ENCODE results near the gene FIGN.

The FIGN gene

DNA sequence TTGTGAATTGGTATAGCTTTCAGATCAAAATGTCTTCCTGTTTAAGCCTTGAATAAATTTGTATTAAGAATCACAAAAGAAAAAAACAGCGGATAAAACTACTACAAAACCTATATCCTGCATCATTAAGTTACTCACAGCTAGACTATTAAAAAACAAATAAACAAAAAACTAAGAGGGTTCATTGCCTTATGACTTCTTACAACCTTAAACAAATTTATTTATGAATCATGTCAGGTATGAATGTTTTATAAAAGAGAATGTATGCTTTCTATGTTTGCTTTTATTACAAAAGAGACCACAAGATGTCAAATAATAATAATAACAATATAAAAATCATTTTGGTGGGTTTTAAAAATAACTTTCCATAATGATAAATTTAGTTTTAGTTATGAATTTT lies 109.6 kb downstream of the FIGN start:
- in situ Hi-C loops (cut with HindIII; ENCODE audit: low sequenced_read_pairs): no loop called here

DNA sequence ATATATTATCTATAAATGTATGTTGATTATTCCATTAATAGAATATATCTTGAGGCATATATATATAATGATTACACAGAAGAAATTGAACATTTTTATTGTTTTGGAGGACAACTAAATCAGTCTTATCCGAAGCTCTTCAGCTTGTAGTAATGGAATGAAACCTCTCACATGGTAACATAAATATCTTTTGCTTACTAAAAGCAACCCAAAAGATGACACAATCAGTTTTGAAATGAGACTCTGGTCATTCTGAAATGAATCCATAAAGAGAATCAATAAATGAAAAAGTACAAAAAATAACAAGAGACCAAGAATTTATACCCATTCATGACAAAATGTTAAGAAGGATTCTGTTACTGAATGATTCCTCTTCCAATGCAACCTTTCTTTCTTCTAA lies 110.2 kb downstream of the FIGN start:
- in situ Hi-C loops (cut with HindIII; ENCODE audit: low sequenced_read_pairs): no loop called here

DNA sequence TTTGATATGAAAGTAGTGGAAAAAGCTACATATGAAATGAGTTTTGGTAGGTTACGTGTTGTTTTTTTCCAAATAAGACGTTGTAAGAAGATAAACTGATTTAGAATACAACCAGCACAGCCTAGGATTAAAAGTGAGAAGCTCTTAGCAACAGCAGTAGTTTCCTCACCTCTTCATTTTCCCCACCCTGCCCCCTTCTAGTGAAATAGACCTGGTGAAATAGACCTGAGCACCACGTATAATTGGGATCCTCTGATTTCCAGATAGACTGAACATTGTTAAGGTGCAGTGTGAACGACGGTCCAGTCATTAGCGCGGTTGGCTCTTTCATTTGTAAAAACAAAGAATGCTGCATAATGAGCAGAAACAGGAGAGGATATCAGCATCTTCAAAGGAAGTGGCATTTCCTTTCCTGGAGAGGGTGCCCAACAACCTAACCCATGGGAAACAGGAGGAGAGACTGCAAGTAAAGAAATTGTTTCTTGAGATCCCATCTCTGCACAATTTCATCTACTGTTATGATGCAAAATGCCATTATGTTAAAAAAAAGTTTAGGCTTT lies 114.3 kb downstream of the FIGN start:
- in situ Hi-C loops (cut with HindIII; ENCODE audit: low sequenced_read_pairs): no loop called here

DNA sequence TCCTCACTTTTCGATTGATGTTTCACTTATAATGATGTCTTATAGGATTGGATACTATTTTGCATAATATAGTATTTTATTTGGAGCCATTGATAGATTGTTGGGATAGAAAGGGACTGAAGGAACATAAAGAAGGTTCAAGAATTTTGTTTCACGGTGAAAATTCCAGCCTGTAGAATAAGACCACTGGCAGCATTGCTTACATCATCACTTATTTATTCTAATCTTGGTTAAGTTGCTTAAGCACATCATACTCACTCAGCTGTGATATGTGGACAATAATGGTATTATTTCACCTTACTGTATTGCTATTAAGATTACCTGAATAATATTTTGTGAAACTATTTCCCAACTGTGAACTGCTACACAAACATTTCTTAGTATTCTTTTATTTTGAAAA lies 118.3 kb downstream of the FIGN start:
- in situ Hi-C loops (cut with HindIII; ENCODE audit: low sequenced_read_pairs): no loop called here

DNA sequence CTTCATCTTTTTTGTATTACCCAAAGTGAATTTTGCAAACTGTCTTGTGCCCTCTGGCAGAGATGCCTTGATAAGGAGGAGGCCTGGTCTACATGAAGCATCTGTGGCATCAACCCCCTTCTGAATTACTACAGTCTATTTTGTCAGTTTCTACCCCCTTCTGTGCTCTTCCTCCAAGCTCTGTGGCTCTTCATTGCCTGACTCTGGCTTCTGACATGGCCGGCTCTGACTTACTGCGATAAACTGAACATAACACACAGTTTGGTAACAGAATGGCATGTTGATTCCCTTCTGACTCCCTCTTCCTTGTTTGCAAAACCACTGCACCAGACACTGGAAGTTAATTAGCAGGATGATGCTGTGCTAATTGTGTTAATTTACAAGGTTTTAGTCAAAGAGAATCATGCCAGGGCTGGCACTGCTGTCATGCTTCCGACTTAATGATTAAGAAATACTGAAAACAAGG lies 122.5 kb downstream of the FIGN start:
- in situ Hi-C loops (cut with HindIII; ENCODE audit: low sequenced_read_pairs): no loop called here

DNA sequence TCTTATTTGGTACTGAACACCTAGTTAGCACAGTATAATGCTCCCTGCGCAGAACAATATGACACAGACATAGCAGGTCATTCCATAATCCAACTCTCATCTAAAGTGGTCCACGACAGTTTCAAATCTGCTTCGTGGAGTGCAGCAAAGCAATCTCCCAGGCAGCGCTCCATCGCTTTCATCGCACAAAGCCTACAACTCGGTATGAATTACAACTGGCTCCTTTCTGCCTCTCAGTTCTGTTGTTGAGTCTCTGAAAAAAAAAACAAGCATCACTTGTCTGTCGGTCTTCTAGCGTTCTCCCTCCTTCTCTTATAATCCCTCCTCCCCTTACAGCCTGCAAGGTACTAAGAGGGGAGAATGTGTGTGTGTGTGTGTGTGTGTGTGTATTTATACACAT lies 123.5 kb downstream of the FIGN start:
- in situ Hi-C loops (cut with HindIII; ENCODE audit: low sequenced_read_pairs): no loop called here

DNA sequence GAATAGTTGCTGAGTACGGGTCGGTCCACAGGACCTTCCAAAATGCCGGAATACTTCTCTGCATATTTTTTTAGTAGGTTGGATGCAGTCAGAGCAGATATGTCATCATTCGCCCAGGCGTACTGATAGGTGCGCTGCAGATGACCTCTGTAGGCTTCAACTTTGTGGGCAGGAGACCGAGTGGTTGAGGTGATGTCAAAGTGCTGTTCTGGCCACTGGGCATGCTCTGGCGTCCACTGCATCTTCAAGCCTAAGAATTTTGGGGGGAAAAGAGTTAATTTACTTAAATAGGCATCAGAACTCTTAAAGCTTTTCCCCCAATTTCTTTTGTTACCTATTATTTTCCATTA lies 124.3 kb downstream of the FIGN start:
- in situ Hi-C loops (cut with HindIII; ENCODE audit: low sequenced_read_pairs): no loop called here

DNA sequence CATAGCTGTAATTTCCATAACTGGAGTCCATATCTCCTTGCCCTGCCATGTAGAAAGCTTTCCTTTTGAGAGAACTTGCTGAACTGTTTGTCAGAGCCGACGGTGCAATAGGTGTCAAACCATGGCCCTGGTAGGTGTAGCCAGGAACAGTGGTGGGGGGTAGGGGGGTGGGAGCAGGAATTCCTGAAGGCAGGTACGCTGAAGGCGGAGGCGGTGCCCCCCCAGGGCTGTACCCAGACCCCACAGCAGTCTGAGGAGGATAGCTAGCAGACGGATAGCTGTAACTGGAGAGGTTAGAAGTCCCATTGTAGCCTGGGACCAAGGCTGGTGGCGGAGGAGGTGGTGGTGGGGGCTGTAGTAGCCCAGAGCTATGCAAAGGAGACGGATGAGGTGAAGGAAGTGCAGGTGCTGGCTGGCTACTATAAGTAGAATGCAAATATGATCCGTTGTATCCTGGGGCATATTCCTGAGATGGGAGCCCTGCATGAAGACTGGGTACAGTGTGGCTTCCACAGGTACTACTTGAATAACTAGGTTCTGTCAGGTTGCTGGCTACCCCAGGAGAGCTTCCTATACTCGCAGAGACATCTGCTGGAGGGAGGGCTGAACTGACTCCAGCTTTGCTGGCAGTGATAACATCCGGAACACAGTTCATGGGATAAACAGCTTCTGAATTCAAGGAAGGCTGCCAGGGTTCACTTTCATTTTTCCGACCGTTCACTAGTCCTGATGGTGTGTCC lies 124.8 kb downstream of the FIGN start:
- in situ Hi-C loops (cut with HindIII; ENCODE audit: low sequenced_read_pairs): no loop called here

DNA sequence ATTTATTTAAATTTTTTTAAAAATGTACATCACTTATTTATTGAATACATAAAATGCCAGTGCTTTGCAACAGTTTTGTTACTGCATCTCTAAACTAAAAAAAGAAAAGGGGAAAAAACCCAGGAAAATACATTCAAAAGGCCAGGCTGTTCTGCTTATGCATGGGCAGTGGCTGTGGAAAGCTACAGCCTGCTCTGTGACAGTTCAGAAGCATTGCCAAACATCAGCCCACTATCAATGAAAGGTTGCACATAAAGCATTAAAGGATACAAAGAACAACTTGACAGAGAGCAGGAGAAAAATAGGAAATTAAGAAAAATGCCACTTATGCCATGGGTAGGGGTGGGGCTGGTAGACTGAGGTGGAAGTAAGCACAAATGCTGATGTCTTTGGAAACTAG lies 128.2 kb downstream of the FIGN start:
- in situ Hi-C loops (cut with HindIII; ENCODE audit: low sequenced_read_pairs): no loop called here

DNA sequence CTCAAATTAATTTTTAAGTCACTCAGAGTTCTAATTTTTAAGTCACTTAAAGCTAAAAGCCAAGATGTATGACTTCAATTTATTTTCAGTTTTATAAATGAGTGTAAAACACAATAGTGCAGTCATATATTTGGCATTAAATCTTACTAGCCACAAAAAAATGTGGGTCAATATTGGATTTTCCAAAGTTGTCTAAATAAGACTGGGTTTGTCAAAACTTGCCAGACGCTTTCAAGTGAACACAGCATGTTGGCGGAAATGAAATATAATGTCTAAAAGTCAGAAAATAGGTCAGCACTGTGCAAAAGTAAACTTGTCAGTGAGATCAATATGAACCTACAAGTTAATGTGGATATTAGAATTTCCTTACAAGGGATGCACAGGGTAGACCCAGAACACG lies 128.9 kb downstream of the FIGN start:
- in situ Hi-C loops (cut with HindIII; ENCODE audit: low sequenced_read_pairs): no loop called here

DNA sequence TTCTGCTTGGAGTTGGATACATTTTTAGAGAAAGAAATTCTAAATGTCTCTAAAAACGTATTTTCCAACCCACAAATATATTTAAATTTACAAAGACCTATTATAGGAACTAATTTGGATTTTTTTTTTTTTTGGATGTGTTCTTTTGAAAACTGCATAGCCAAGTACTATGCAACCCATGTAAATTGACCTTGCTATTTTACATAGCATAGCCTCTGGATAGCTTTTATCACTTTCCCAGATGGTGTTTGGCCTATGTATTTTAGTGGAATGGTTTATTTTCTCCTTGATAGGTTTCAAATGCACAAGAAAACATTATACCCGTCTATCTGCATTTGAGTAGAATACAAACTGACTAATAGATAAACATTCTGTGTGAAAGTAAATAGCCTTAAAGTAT lies 130.0 kb downstream of the FIGN start:
- in situ Hi-C loops (cut with HindIII; ENCODE audit: low sequenced_read_pairs): no loop called here

DNA sequence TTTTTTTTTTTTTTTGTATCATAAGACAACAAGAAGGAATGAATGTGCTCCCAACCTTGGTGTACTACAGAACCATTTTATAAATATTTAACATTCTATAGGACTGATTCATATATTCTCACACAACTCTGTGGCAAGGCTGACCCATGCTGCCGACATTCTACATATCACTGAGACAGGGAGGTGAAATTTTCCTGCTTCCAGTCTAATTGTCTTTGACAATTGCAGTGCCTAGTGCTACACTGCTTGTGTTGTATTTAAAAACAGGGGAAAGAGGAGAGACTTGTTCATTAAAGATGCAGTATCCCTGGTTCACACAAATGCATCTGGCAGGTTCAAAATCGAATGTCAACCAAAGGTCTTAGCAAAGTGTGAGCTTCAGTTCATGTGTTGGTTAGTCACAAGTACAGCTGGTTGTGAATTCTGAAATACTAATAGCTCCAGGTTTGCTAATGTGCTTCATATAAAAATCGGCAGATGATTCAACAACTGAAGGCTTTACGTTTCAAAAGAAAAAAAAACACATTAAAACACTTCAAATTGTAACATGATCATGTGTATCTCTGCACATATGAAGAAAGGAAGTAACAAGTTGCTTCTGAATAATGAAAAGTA lies 130.8 kb downstream of the FIGN start:
- in situ Hi-C loops (cut with HindIII; ENCODE audit: low sequenced_read_pairs): no loop called here

DNA sequence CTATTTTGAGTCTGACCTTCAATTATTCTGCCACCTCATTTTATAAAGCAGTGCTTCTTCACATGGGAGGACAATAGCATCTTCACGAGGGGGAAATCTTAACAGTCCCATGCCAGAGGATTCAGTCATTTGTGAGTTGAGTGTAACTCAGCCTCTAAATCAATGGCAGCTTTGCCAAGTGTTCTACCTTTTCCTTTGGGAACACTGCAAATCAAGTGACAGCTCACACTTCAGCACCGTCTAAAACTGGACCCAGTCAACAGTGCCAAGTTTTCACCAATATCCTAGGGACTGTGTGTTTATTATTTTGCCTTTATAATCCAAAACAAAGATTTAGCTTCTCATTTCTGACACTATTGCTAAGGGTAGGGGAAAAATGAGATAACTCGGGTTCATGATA lies 133.6 kb downstream of the FIGN start:
- in situ Hi-C loops (cut with HindIII; ENCODE audit: low sequenced_read_pairs): no loop called here

DNA sequence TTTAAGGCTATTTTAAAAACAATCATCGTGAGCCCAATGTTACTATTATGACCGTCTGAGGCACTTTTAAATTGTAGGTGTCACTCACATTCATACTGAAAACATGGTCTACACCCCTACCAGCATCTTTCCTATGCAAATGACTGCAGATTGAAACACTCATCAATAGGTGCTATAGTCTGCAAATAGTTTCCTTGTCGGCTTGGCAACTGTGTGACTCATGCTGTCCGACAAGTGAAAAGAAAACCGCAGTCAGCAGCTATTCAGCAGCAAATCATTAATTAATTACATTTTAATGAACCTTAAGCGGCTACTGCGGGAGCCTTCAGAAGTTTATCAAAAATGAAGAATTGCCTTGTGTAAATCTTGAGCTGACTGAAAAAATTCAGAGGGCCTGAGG lies 134.4 kb downstream of the FIGN start:
- in situ Hi-C loops (cut with HindIII; ENCODE audit: low sequenced_read_pairs): no loop called here

DNA sequence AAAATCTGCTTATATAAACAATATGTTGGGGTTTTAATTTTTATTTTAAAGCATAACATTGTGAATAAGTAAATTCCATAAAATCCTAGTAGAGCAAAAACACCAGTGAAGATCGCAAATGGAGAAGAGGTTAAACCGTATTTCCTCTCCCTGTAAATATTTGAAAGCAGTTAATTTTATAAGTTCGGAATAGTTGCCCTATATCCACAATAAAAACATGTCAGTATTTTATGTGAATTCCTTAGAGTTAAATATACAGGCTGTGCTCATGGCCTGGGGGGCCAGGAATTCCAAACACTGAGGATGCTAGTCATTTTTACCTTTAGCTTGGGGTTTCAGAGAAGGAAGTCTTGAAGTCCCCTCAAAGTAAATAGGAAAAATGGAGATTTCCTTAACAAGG lies 135.0 kb downstream of the FIGN start:
- in situ Hi-C loops (cut with HindIII; ENCODE audit: low sequenced_read_pairs): no loop called here

DNA sequence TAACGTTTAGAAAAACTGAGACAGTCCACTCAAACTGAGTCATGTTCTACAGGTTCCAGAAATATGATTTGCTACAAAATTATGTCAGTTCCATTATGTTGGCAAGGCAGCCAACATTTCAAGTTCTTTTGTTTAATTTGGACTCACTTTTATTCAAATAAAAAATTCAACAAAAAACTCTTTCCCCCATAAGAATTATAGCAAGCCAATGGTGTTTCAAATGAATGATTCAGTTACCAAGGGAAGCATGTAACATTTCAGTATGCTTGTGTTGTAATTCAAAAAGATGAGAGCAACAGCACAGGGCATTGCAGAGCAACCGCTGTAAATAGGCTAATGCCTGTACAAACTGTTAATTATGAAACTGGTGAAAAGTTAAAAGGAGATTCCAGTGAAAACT lies 140.8 kb downstream of the FIGN start:
- in situ Hi-C loops (cut with HindIII; ENCODE audit: low sequenced_read_pairs): no loop called here

DNA sequence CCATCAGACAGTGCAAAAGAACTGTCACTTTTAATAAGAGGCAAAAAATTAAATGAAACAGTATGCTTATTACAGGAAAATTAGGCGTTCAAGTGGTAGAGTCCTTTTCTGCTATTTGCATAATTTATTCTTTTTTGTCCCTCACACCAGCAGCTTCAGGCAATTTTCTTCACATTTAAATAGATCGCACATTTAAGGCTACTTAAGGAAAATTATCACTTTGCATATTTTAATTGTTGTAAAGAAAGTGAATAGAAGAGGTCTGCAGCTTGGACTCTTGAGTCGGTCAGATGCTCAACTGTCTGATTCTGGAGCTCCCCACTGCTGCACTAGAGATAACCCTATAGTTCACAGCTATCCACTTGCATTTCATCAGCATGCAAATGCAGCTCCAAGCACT lies 141.3 kb downstream of the FIGN start:
- in situ Hi-C loops (cut with HindIII; ENCODE audit: low sequenced_read_pairs): no loop called here

DNA sequence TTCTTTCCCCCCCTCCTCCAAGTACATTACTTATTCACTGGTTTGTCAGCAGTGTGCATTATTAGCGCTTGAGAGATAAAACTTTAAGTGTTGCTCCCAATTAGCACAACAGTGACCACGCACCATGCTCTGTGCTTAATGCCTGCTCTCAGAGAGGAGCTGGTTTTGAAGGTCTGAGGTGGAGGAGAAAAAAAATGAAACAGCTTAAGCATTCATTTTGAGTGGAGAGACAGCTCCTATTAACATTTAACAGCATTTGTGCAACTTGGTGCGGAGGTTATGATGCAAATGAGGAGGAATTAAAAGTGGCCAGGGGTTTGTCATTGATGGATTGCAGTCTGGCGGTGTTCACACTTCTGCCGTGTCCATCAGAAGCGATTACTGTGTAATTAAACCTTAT lies 141.8 kb downstream of the FIGN start:
- in situ Hi-C loops (cut with HindIII; ENCODE audit: low sequenced_read_pairs): no loop called here

DNA sequence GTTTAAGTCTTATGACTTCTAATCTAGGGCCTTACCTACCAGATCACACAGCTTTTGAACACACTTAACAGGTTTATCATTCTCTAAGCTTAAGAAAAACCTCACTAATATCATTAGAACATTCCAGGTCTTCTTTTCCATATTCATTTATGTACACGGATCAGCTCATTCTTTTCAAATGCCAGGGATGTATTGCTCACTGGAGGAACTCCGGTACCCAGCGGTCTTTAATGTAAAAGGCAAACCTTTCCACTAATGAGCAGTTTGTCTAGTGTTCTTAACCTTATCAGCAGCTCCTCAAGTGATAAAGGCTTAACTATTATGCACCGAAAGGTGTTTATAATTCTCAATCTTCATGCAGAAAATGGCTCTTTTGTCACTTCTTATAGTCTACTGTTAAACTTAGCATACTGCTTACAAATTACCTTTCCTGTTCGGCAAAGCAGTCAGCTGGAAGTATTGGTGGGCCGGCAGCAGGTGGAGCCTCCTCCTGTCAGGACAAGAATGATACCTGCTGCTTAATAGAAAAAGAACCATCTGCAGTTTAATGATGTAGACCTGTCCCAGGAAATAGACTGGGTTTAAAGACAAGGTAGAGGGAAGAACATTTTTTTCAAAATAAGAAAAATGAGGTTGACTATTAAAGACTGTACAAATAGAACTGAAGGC lies 142.7 kb downstream of the FIGN start:
- in situ Hi-C loops (cut with HindIII; ENCODE audit: low sequenced_read_pairs): no loop called here

DNA sequence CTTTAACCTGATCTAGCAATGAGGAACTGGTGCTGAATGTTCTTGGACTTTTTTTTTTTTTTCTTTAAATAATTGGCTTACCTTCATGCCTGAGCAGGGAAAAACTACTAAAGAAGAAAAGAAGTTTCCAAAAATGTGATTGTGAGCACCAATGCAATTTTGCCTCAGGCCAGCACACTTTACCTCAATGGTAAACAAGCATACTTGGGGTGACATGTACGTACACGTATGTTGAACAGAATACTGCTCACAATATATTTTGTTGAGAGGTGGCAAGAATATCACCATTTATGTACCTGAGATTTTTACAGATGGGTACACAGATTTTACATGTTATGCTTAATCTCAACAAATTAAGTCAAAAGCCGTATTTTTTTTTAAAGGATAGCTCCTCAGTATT lies 144.3 kb downstream of the FIGN start:
- in situ Hi-C loops (cut with HindIII; ENCODE audit: low sequenced_read_pairs): no loop called here

DNA sequence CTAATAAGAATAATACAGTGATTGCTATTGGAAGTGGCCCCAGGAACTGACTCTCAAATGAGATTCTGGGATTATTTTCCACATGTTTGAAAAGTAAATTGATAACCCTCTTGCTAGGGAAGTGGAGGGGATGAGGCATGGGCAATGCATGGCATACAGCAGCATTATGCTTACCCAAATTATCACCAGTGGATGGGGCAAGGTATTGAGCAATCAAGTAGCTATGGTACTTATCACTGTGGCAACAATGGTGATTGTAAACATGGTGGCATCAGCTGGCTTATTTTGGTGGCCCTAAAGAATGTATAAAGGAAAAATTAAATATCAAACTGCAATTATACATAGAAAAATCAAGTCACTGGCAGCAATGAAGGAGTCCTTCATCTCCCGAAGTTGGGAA lies 155.1 kb downstream of the FIGN start:
- in situ Hi-C loops (cut with HindIII; ENCODE audit: low sequenced_read_pairs): no loop called here

DNA sequence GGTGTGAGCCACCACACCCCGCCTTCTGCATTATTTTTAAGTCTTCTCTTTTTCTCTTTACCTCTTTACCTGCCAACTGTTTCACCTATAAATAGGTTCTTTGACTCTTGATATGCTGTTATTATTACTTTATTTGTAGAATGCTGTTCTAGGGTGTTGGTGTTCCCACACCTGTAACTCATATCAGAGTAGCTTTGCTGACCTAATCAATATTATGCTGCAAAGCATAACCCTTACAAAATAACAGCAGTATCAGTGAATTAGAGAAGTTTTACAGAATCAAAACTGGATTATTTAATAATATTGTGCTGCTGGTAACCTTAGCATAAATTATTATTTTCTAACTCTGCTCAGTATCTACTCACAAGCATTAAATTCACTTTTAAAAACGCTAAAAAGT lies 161.5 kb downstream of the FIGN start:
- in situ Hi-C loops (cut with HindIII; ENCODE audit: low sequenced_read_pairs): no loop called here

All from DLD1 (cell line).